Mononuclear cell (primary cell): ENCODE measurements around the gene TNFSF4. TPM values are rescaled to one million over a fixed set of nuclear protein-coding genes. Genes with fewer than 3 reads are reported as not detected.

ENCODE experiments used
- total RNA-seq: library from RNA; depleted of rRNA; stranded (reverse); fragments of >200 nt; gene quantifications from one replicate; pipeline ENCODE4 v1.2.3, GENCODE V29; 2012

TNFSF4 gene
- total RNA-seq, 1 donor, result 14.3 TPM

Other genes starting within 250 kb of the TNFSF4 start
- gene TNFSF18, start 156.4 kb downstream of the TNFSF4 start, total RNA-seq, result 0.10 TPM